DMS79 treated with DMSO at 0.1 percent for 48 hours (cell line): ENCODE data around the gene OLA1.

Source experiments
- DNase-seq: peaks from one replicate; lab custom pipeline; 2025; lab: John Stamatoyannopoulos, UW

The OLA1 gene

GRCh38 chr2:174224125-174224524, 24.2 kb downstream of the OLA1 start:
- DNase-seq, result no peak

- no peak for DNase-seq
These were observed 24.9 kb downstream of the OLA1 start for GRCh38 chr2:174223388-174223787.

- no peak for DNase-seq
These were observed 26.2 kb downstream of the OLA1 start for GRCh38 chr2:174222154-174222553.

GRCh38 chr2:174219321-174219720, 29.0 kb downstream of the OLA1 start:
- no peak for DNase-seq

GRCh38 chr2:174218773-174219172, 29.6 kb downstream of the OLA1 start:
- no peak for DNase-seq

GRCh38 chr2:174217869-174218268, 30.5 kb downstream of the OLA1 start:
- no peak for DNase-seq

GRCh38 chr2:174211954-174212353, 36.4 kb downstream of the OLA1 start:
- DNase-seq, result no peak

- no peak for DNase-seq
These were observed 37.5 kb downstream of the OLA1 start for GRCh38 chr2:174210862-174211261.

GRCh38 chr2:174209325-174209724, 39.0 kb downstream of the OLA1 start:
- DNase-seq, result no peak

- no peak for DNase-seq
These were observed 40.3 kb downstream of the OLA1 start for GRCh38 chr2:174208026-174208425.

- DNase-seq, result no peak
These were observed 42.8 kb downstream of the OLA1 start for GRCh38 chr2:174205562-174205961.

- DNase-seq, result no peak
These were observed 46.1 kb downstream of the OLA1 start for GRCh38 chr2:174202188-174202587.

- DNase-seq, result no peak
These were observed 49.3 kb downstream of the OLA1 start for GRCh38 chr2:174198846-174199564.

- DNase-seq, result no peak
These were observed 53.1 kb downstream of the OLA1 start for GRCh38 chr2:174195253-174195652.

GRCh38 chr2:174193737-174194136, 54.6 kb downstream of the OLA1 start:
- no peak for DNase-seq

- DNase-seq, result no peak
These were observed 55.7 kb downstream of the OLA1 start for GRCh38 chr2:174192664-174193063.

- no peak for DNase-seq
These were observed 56.8 kb downstream of the OLA1 start for GRCh38 chr2:174191342-174192074.

- DNase-seq, result no peak
These were observed 63.4 kb downstream of the OLA1 start for GRCh38 chr2:174184915-174185314.

GRCh38 chr2:174184504-174184903, 63.8 kb downstream of the OLA1 start:
- DNase-seq, result no peak

- no peak for DNase-seq
These were observed 65.3 kb downstream of the OLA1 start for GRCh38 chr2:174183076-174183475.

- no peak for DNase-seq
These were observed 67.0 kb downstream of the OLA1 start for GRCh38 chr2:174181368-174181767.

GRCh38 chr2:174180726-174181236, 67.6 kb downstream of the OLA1 start:
- DNase-seq, result no peak

GRCh38 chr2:174180165-174180724, 68.1 kb downstream of the OLA1 start:
- no peak for DNase-seq
